HG03108 (cell line): ENCODE data around the gene LBHD2.
A peak's percentile ranks its signal among the peaks of the same experiment; 100 is the strongest.

Experiments
- ATAC-seq: cut with Tn5 transposase; IDR thresholded peaks from one replicate; pipeline ENCODE4 v1.9.1; 2021; ENCODE audit warnings: moderate library complexity; ENCODE audit not compliant: unreplicated experiment

LBHD2 gene

GRCh38 chr14:103089386-103090335 is 5.7 kb downstream of the LBHD2 start:
- ATAC-seq = no peak

DNA sequence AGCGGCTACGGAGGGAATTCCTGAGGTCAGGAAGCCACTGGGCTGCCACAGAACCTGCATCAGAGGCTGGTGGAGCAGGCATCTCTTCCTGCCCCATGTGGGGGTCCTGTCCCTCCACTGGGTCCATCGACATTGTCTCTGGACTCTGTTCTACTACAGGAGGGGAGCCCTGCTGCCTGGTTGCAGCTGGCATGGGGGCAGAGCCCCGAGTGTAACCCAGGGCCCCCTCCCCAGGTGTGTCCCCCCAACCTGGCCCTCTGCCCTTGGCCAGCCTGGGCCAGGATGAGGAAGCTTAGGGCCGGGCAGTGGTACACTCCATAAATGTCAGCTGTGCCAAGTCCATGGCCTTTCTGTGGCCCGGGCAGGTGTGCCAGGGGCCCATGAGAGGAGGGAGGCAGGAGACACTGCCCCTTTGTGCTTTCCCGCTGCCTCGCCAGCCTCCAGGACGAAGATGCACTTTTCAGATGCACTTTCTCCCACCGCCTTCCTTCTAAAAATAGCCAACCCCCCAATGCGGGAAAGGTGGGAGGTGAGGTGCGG is 6.5 kb downstream of the LBHD2 start:
- ATAC-seq = no peak

DNA sequence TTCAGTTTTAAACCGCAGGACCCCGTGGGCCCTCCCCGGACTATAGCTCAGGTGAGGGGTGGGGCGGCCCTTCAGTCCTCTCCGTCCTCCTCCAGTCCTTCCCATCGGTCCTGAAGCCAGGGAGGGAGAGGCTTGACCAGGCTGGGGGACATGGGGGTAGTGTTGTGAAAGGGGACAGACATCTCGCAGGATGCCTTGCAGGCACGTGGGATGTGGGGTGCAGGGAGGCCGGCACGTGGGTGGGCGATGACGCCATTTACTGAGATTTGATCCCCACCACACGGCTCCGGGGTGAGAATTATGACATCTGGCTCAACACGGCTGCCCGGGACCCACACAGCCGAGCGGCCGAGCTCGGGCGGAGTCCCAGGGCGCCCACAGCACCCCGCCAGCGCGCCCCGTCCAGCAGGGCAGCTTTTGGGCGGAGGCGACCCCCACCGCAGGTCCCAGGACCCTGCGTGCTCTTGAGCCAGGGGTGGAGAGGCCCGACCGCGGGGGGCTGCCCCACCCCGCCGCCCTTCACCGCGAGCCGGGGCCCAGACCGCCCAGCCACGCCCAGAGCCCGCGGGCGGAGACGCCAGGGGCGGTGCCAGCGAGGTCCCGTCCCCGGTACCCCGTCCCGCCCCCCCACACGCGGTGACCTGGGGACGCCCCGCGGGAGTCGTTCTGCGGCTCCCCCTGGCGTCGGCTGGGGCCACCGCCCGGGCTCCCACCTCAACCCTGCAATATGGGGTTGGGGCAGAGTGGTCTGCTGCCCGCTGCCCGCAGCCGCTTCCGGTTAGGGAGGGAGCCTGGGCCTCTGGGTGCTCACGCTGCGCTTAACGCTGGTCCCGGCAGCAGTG is 7.3 kb downstream of the LBHD2 start:
- ATAC-seq = no peak

DNA sequence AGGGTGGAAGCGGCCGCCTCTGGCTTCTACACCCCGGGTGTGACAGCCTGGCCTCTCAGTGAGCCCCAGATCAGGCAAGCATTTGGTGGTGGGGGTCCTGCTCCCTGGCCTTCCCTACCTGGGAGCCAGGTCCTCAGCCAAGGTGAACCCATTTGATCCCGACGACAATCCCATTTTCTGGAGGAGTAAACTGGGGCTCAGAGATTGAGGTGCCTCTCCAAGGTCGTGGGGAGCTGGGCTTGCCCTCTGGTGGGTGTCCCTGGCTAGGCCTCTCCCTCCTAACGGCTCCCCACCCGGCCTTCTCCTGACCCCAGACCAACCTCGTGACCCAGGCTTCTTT is 7.8 kb downstream of the LBHD2 start:
- no peak for ATAC-seq

DNA sequence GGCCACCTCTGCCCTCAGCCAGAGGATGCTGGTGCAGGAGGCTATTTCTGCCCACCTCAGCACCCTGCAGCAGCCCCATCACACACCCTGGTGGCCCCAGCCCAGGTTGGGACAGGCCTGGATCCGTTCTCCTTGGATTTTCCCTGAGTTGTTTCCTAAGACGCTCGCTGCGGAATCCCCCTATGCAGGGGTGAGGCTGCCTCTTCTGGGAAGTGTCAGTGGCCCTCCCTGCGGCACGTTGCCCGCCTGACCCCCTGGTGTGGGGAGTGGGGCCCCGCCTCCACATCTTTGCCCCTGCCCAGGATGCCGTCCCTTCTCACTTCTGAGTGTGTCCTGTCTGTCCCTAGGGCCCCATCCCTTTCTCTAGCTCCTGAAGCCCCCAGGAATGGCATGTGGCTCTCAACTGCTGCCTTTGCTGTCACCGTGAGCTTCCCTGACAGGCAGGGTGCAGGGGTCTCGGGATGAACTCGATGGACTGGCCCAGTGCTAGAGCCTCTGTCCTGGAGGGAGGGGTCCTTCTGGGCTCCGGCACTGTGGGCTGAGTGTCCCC is 9.9 kb downstream of the LBHD2 start:
- ATAC-seq = no peak

GRCh38 chr14:103094406-103095209 is 10.6 kb downstream of the LBHD2 start, which contains the start of gene EXOC3L4:
Gene EXOC3L4, plus strand, starts transcription at chr14:103094725. Its CDS starts 5,495 bp downstream, at chr14:103100220.
- no peak for ATAC-seq

DNA sequence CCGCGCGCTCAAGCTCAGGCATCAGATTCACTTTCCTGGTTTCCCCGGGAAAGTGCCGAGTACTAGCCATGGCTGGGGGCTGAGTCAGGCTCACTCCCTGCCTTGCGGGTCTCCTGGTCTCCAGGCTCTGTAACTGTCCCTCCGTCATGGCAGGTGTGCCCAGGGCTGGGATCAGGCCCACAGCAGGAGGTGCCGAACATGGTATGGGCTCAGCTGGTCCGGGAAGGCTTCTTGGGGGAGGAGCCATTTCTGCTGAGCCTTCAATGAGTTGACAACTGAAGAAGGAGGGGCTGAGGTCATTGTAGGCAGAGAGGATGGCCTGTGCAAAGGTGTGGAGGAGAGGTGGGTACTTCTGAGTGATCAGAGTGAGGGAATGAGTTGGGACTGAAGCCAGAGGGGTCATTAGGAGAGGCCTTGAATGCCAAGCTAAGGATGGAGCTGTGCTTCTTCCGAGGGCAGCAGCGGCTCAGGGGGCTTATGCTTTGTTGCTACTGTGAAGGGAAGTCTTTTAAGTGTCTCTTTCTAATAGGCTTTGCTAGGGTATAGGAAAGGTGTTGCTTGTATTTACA is 11.3 kb downstream of the LBHD2 start:
- ATAC-seq = no peak

DNA sequence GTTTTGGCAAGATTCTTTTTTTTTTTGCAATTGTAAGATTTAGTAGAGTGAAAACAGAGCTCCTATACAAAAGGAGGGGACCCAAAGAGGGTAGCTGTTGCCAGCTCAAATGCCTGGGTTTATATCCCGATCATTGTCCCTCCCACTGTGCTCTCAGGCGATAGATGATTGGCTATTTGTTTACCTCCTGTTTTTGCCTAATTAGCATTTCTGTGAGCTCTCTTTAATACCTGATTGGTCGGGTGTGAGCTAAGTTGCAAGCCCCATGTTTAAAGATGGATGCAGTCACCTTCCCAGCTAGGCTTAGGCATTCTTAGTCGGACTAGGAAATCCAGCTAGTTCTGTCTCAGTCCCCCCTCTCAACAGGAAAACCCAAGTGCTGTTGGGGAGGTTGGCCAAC is 12.4 kb downstream of the LBHD2 start:
- ATAC-seq = no peak

GRCh38 chr14:103097244-103097993 is 13.4 kb downstream of the LBHD2 start:
- no peak for ATAC-seq

GRCh38 chr14:103097994-103098957 is 14.3 kb downstream of the LBHD2 start:
- no peak for ATAC-seq

GRCh38 chr14:103099081-103099732 is 15.2 kb downstream of the LBHD2 start:
- ATAC-seq = no peak

GRCh38 chr14:103099733-103100280 is 15.8 kb downstream of the LBHD2 start:
- ATAC-seq = no peak

GRCh38 chr14:103100281-103101121 is 16.5 kb downstream of the LBHD2 start:
- ATAC-seq = peak; percentile 66

- no peak for ATAC-seq
Observed at GRCh38 chr14:103101257-103101962, 17.4 kb downstream of the LBHD2 start.

DNA sequence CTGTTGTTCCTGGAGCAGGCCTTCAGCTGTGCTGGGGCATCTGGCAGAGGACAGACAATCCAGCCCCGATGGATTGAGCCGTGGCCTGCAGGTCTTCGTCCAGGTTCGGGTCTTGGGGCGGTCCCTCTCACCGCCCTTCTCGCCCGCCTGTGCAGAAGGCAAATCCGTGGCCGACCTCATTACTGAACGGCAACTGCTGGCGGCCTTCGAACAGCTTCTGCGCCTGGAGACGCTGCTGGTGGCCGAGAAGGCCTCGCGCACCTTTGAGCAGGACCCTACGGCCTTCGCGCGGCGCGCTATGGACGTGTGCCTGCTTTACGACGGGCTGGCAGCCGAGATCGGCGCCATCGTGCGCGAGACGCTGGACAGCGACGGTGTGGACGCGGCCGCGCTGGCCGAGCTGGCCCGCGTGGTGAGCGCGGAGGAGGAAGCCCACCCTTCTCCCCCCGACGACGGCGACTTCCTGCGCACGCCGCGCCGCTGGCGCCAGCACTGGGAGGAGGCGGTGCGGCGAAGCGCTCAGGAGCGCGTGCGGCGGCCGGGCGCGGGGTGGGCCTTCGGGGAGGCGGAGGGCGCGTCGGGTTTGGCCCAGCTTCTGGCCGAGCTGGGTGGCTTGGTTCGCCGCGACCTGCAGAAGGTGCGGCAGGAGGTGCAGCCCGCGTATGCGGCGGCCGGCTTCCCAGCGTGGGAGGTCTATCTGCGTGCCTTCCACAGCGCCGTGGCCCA is 18.1 kb downstream of the LBHD2 start:
- no peak for ATAC-seq
